ENCODE results near the gene TRMT112. TPM values are rescaled to one million over a fixed set of nuclear protein-coding genes. Genes with fewer than 3 reads are reported as not detected.

TRMT112 gene
- total RNA-seq, 6 donors from 2014 or later = 110 to 215 (median 170) TPM

DNA sequence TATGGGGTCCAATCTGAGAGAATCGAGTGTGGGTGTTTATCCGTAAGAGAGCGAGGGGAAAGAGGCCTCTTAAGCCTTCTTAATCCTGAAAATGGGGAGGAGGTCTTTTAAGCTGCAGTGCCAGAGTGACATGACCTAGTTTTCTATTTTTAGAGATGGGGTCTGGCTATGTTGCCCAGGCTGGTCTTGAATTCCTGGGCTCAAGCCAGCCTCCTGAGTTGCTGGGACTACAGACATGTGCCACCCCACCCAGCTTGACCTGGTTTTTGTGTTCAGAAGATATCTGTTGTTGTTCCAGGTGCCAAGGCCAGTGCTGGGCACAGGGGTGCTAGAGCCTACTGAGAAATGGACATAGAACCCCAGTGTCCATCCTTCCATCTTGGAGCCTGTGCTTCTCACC is 34.3 kb downstream of the TRMT112 start:
- peaks cover 0 to 17% (median 15%) of the 10 kb centered on the region in 4 donors for H3K36me3 ChIP-seq
- no peaks in the 10 kb centered on the region for H3K9me3 ChIP-seq
- H3K4me3 ChIP-seq = peak overlapping the region in 1 of 4 donors; percentile 88
- ATAC-seq (ENCODE audit: low FRiP score in 2 of 2) (no peak), DNase-seq (no peak)
- TF ChIP-seq POLR2AphosphoS5 (IDR thresholded peaks at IDR 0.05) (no peak), POLR2A (IDR thresholded peaks at IDR 0.05) (no peak), CTCF (IDR thresholded peaks at IDR 0.05) (no peak), EP300 (IDR thresholded peaks at IDR 0.05) (no peak)
- no peaks in the 10 kb centered on the region for H3K27me3 ChIP-seq
- no peak overlapping the region for H3K27ac ChIP-seq
- H3K4me1 ChIP-seq = peaks cover 16 to 30% (median 24%) of the 10 kb centered on the region in 4 donors
- 88 to 93% methylated on average over 3 of the region's 3 CpGs for WGBS, 2 donors

GRCh38 chr11:64281957-64282770 is 35.2 kb downstream of the TRMT112 start:
- Histone ChIP-seq H3K27me3 (no peaks in the 10 kb centered on the region), H3K36me3 (peaks cover 0 to 26% (median 19%) of the 10 kb centered on the region in 4 donors), H3K27ac (no peak overlapping the region), H3K4me1 (peaks cover 16 to 31% (median 24%) of the 10 kb centered on the region in 4 donors), H3K9me3 (no peaks in the 10 kb centered on the region), H3K4me3 (no peak overlapping the region)
- TF ChIP-seq CTCF (IDR thresholded peaks at IDR 0.05) = no peak
- TF ChIP-seq POLR2AphosphoS5 (IDR thresholded peaks at IDR 0.05) = no peak
- no peak for TF ChIP-seq EP300 (IDR thresholded peaks at IDR 0.05)
- no peak for TF ChIP-seq POLR2A (IDR thresholded peaks at IDR 0.05)
- no peak for ATAC-seq (ENCODE audit: low FRiP score in 2 of 2)
- no peak for DNase-seq
- 94 to 95% methylated on average over 22 of the region's 22 CpGs for WGBS, 2 donors

DNA sequence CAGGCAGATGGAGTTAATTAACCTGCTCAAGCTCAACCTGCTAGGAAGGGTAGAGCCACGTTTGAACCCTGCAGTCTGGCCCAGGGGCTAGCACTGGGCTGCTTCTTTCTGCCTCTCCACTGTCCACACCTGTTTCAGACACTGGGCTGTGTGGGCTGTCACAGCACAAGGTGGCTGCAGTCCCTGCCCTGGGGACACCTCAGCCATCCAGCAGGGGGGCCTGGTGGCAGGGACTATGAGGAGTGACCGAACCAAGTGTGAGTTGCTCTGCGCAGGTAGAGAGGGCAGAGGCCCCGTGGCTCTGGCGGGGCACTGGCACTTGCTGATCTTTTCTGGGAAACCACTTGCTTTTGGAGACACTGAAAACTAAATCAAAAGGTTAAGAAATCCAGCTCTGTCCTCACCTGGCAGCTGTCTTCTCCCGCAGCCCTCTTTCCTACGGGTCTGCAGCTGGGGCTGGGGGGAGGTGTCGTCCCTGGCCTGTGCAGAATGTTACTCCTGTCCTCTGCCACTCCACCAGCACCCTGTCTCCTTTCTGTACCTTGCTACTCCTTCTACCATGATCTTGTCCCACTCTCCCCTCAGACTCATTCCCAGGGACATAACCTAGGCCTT is 38.7 kb downstream of the TRMT112 start:
- Histone ChIP-seq H3K4me1 (peaks cover 5 to 24% (median 8%) of the 10 kb centered on the region in 4 donors), H3K27me3 (no peaks in the 10 kb centered on the region), H3K36me3 (peaks cover 0 to 40% (median 26%) of the 10 kb centered on the region in 4 donors), H3K27ac (no peak overlapping the region), H3K4me3 (no peak overlapping the region), H3K9me3 (no peaks in the 10 kb centered on the region)
- 89 to 93% methylated on average over 8 of the region's 8 CpGs for WGBS, 2 donors
- no peak for TF ChIP-seq EP300 (IDR thresholded peaks at IDR 0.05)
- TF ChIP-seq CTCF (IDR thresholded peaks at IDR 0.05) = no peak
- TF ChIP-seq POLR2AphosphoS5 (IDR thresholded peaks at IDR 0.05) = no peak
- TF ChIP-seq POLR2A (IDR thresholded peaks at IDR 0.05) = no peak
- no peak for ATAC-seq (ENCODE audit: low FRiP score in 2 of 2)
- no peak for DNase-seq

DNA sequence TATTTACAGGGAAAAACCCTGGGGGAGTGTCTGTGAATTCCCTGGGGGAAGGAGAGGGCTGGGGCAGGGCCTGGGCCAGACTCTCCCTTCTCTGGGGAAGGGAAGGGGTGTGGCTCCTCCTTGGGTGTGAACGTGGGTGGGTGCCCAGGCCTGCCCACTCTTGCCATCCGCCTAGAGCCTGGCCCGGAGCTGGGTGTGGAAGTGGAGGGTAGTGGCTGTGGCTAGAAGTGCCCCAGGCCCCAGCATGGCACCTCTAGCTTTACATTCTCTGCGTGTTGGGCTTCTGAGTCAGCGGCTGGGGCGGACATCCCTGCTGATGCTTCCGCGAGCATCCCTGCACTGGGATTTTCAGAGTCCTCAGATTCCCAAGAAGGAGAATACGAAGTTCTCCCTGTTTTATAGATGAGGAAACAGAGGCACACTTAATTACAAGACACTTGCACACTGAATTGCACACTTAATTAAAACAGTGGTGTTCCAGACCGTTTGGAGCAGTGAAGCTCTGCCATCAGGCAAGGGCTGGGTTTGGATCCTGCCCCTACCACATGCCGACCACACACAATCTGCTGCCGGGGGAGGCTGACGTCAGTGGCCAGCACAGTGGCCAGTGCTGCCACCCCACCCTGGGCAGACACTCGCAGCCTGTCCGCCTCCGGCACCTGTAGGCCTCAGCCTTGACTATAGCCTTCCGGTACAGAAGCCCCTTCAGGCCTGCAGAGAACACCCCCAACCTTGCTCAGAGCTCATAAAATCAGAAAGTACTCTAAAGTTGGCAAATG is 40.5 kb downstream of the TRMT112 start:
- H3K9me3 ChIP-seq = no peaks in the 10 kb centered on the region
- 76 to 82% methylated on average over 10 to 17 of the region's 17 CpGs for WGBS, 2 donors
- H3K36me3 ChIP-seq = peaks cover 0 to 35% (median 20%) of the 10 kb centered on the region in 4 donors
- peaks cover 4 to 21% (median 10%) of the 10 kb centered on the region in 4 donors for H3K4me1 ChIP-seq
- no peaks in the 10 kb centered on the region for H3K27me3 ChIP-seq
- no peak overlapping the region for H3K4me3 ChIP-seq
- TF ChIP-seq CTCF (IDR thresholded peaks at IDR 0.05) (no peak), EP300 (IDR thresholded peaks at IDR 0.05) (no peak), POLR2AphosphoS5 (IDR thresholded peaks at IDR 0.05) (no peak), POLR2A (IDR thresholded peaks at IDR 0.05) (no peak)
- DNase-seq = no peak
- peak; percentile 11 to 43 for ATAC-seq (ENCODE audit: low FRiP score in 2 of 2)
- no peak overlapping the region for H3K27ac ChIP-seq

Measured in upper lobe of left lung (tissue), 6 donors.